Fibroblast of skin of back (primary cell): ENCODE results near the gene UBE2S.
"Not testable (repeated sequence)": the region's sequence is repeated elsewhere in the genome, so short reads cannot be mapped to it uniquely, and the experiment has no call there.

Source experiments
- DNase-seq: peaks from one replicate; pipeline ENCODE4 v3.0.0-alpha.2; 2013

Gene UBE2S

DNA sequence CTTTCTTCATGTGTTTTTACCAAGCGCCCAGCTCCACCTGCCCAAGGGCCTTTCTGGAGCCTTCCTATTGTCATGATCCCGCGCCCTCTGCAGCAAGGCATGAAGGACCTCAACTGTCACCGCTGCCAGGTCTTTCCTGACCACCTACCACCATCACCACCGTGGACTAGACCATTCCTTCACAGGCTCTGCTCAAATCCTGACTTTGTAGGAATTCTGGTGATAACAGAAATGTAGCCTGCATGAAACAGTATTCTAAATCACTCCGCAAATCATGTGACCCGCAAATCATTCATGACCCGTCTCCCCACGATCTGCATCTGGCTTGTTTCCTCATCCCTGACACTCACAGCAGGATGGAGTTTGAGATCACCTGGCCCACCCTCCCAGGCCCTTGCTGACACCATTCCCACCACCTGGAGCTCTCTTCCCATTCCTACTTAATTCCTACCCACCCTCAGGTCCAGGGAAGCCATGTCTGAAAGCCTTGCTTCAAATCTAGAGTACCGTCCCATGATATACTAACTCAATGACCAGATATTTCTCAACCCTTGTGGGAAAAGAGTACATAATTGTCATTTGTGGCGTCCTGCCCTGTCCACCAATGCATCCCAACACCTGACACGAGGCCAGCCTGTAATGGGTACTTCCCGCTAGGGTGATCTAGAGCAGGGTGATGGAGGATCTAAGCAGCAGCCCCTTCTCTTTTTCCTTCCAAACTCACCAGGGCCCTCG, 1.3 kb downstream of the UBE2S start:
- DNase-seq = no peak

DNA sequence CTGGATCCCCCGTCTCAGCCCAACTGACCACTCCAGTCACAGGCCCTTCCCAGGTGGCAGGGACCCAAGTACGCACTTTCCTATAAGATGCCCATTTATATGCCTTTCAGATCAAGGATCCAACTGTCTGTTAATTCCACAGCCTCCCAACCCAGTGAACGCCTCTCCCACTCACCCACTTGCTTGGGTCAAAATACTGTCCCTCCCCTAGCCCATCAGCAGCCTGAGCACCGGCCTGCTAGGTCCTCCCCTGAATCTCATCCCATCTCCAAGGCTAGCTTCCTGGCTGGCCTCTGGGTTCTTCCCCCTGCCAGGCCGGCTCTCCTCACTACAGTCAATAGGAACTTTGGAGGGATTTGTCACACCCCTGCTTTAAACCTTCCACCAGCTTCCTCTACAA, 1.9 kb downstream of the UBE2S start:
- no peak for DNase-seq

DNA sequence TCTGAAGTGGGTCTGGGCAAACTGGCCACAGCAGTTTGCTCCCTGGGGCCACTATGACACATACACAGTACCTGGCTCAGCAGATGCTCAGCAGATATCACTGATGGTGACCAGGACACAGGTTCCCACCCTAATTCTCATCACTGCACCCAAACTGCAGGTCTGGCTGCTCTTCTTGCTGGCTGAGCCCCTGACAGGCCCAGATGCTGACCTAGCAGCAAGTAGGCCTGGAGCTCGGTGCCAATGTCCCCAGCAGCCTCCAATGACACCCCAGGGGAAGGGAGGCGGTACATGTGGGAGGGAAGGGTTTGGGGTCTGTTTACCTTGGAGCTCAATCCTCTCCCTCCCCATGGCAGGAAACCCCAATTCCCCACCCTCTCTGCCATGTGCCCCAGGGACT, 5.1 kb downstream of the UBE2S start:
- no peak for DNase-seq

DNA sequence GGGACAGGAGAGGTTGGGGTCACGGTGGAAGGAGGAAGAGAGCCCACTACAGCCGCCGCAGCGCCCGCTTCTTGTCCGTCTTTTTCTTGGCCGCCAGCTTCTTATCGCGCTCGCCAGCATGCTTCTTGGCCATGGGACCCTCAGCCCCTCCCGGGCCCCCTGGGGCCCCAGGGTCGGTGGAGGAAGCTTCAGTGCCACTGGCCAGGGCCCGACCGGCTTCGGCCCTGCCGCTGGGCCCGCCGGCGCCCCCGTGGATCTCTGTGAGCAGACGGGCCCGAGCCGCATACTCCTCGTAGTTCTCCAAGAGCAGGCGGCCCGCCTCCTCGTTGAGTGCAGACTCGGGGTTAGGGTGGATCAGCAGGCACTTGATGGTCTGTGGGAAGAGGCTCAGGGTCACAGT, 6.2 kb downstream of the UBE2S start:
- DNase-seq = not testable (repeated sequence)

DNA sequence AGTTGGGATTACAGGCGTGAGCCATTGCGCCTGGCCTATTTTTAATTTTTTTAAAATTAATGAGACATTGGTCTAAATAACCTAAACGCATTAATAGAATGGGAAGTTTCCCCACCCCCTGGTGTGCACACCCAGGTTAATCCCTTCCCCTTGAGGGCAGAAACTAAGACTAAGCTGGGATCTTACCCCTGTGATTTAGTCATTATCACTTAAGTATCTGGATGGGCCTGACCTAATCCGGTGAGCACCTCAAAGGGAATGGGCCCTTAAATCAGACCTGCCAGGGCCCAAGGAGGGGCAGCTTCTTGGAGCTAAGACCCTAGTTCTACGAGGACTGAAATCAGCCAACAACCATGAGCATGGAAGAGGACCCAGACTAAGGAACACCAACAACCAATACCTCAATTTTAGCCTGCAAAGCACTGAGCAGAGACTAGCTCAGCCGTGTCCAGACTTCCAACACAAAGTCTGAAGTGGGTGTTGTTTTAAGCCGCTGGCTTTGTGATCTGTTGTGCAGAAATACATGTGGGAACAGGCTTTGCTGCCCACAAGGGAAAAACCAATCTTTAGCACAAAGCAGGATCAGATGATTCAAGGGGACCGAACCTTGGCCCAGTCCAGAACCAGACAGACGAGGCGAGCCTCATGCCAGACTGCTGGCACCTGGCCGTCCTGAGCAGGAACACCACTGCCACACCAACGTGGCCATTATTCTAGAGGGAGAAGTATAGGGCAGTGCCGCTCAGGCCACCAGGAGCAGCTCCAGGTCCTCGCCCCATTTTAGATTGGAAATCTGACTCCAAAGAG, 7.1 kb downstream of the UBE2S start:
- no peak for DNase-seq

DNA sequence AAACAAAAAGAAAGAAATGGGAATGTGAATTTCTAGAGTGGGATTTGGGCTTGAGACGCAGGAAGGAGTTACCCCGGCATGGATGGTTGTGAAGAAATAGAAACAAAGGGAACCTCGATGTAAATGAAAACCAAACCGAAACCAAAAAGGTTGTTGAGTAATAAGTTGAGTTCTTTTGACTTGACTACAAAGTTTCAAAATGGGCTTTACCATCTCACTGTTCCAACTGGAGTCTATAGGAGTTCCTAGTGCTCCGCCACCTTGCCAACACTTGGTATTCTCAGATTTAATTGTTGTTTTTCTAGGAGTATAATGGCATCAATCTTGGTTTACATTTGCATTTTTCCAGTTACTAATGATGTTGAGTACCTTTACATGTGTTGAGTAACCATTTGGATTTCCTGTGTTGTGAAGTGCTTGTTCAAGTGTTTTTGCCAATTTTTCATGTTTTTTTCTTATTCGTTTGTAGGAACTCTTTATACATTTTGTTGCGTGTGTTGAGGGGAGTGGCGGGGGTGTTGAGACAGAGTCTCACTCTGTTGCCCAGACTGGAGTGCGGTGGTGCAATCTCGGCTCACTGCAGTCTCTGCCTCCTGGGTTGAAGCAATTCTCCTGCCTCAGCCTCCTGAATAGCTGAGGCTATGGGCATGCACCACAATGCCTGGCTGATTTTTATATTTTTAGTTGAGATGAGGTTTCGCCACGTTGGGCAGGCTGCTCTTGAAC, 9.2 kb downstream of the UBE2S start:
- DNase-seq = no peak

DNA sequence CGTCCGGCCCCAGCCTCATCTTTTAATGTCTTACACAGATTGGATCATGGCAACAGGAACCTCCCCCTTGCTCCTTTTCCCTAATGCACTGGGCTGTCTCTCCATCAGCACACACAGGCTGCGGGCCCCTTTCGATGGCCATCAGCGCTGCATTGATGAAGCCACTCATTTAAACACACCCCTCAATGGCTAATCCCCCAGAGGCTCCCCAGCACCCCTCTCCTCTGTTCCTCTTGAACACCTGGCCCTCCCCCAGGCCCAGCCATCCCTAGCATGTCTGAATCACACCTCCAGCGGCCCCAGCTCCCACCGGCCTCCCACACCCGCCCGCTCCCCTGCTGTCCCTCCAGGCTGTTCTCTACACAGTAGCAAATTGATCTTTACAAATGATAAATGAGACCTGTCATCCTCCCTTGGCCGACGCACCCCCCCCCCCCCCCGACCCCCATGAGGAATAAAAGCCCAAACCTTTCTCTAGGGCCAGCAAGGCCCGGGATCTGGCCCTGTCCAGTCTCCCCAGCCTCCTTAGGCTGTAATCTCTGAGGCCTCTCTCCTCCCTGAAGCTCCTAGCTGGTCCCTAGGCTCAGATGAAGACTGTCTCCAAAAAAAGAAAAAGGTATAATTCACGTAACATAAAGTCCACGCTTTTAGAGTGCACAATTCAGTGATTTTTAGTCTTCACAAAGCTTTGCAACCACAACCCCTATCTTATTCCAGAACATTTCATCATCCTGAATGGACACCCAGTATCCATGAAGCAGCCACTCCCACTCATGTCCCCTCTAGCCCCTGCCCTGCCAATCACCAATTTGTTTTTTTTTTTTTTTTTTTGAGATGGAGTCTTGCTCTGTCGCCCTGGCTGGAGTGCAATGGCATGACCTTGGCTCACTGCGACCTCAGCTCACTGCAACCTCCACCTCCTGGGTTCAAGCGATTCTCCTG, 14.5 kb downstream of the UBE2S start:
- DNase-seq = no peak

DNA sequence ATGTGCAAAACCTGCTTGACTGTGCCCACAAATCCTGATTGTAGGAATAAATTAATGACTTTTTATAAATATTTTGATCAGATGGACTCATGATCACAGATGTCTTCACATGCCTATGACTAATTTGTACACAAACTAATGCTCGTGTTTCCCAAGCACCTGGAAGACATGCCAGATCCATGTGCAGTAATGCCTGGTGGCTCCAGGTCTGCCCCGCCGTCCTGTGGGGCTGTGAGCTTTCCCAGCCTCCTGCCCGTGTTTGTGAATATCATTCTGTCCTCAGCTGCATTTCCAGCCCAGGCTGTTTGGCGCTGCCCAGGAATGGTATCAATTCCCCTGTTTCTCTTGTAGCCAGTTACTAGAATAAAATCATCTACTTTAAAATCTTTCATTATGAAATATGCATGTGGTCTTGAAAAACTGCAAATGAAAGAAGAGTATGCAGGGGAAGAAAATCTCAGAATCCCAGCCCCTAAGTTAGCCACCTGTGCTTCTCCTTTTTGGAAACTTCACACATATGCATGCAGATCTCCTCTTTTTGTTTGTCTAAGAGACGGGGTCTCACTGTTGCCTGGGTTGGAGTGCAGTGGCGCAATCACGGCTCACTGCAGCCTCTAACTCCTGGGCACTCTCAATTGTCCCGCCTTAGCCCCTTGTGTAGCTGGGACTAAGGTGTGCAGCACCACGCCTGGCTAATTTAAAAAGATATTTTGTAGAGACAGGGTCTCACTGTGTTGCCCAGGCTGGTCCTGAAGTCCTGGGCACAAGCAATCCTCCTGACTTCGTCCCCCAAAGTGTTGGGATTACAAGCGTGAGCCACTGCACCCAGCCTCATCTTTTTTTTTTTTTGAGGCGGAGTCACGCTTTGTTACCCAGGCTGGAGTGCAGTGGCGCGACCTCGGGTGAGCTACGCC, 15.6 kb downstream of the UBE2S start:
- DNase-seq = no peak

DNA sequence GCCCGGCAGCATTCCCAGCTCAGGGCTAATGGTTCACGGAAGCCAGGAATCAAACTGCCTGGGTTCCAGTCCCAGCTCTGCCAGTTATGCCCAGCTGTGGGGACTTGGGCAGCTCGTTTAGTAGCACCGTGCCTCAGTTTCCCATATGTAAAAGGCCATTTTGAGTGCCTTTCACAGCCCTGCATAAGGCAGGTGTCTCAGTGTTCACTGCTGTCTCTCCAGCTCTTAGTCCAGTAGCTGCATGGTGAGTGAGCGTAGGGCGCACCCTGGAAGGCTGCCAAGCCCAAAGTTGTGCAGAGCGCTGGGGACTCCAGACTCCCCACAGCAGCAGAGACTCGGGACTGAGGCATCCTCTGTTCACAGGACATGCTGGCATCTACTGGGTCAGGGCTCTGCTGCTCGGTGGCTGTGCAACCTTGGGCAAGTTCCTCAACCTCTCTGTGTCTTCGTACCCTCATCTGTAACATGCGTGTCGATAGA, 16.4 kb downstream of the UBE2S start:
- no peak for DNase-seq

DNA sequence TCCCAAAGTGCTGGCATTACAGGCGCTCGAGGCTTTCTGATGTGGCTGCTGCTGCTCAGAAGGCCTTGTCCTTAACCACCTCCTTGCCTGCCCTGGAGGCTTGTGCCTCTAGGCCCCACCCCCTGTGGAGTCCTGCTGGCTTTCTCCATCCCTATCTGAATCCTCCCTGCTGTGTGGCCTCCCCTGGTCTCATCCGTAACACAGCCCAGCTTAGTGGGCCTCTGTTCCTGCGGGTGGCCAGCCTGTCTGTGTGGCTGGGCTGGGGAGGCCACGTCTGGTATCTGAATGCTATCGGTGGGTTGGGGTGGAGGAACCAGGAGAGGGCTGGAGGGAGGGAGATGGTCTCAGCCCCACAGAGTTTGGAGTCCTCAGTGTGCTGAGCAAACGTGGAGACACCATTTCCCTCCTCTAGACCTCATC, 17.1 kb downstream of the UBE2S start:
- DNase-seq = no peak

DNA sequence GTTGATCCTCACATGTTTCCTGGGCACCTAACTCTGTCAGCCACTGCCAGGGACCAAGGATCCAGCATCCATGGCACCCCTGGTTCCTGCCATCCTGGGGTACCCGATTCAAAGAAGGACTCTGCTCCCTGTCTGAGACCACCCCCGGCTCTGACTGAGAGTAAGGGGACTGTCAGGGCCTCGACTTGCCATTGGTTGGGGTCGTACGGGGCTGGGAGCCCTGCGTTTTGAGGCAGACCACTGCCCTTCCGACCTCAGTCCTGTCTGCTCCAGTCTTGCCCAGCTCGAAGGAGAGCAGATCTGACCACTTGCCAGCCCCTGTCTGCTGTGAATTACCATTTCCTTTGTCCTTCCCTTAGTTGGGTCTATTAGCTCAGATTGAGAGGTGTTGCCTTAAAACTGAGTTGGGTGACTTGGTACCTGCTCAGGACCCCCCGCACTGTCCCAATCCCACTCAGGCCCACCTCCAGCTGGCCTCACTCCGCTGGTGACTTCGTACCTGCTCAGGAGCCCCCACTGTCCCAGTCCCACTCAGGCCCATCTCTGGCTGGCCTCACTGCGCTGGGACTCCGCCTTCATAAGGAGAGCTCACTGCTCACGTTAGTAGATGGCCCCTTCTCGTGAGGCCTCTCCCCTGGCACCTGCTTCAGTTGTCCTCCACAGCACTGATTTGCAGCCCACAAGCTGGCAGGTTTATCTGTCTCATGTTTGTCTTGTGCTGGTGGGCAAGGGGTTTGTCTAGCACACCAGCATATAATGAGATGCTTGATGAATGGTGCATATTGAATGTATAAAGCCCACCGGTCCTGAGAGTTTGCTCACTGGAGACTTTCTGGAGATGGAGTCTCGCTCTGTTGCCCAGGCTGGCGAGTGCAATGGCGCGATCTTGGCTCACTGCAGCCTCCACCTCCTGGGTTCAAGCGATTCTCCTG, 17.9 kb downstream of the UBE2S start:
- DNase-seq = no peak

DNA sequence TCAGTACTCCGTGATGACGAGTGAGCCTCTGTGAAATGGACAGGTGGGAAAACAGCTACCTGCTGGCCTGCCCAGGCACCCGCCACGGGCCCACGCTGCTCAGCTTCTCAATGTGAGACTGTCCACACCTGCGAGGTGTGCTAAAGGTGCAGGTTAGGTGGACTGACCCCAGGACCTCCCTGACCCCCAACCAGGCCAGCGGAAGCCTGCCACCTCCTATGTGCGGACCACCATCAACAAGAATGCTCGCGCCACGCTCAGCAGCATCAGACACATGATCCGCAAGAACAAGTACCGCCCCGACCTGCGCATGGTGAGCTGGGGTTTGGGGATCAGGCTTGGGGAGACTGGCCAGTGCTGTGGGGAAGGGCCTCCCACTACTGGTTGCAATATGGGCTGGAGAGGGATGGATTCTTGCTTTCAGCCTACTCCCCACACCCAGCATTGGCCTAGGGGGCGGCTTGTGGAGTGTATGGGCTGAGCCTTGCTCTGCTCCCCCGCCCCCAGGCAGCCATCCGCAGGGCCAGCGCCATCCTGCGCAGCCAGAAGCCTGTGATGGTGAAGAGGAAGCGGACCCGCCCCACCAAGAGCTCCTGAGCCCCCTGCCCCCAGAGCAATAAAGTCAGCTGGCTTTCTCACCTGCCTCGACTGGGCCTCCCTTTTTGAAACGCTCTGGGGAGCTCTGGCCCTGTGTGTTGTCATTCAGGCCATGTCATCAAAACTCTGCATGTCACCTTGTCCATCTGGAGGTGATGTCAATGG, 19.7 kb downstream of the UBE2S start:
- DNase-seq = no peak

DNA sequence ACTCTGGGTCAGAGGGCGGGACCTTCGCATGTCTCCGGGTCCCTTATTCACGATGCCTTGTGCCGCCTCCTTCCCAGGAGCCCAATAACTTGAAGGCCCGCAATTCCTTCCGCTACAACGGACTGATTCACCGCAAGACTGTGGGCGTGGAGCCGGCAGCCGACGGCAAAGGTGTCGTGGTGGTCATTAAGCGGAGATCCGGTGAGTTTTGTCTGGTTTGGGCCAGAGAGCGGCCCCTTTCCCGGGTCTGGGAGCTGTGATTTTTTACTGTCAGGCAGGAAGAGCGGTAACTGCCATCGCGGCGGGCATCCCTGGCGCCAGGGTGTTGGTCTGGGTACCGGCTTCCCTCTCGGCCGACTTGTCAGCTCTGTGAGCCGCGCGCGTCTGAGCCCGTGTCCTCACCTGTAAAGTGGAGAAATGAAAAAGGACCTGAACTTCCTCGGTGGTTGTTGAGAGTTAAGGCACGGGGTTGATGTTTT, 21.1 kb downstream of the UBE2S start:
- no peak for DNase-seq

DNA sequence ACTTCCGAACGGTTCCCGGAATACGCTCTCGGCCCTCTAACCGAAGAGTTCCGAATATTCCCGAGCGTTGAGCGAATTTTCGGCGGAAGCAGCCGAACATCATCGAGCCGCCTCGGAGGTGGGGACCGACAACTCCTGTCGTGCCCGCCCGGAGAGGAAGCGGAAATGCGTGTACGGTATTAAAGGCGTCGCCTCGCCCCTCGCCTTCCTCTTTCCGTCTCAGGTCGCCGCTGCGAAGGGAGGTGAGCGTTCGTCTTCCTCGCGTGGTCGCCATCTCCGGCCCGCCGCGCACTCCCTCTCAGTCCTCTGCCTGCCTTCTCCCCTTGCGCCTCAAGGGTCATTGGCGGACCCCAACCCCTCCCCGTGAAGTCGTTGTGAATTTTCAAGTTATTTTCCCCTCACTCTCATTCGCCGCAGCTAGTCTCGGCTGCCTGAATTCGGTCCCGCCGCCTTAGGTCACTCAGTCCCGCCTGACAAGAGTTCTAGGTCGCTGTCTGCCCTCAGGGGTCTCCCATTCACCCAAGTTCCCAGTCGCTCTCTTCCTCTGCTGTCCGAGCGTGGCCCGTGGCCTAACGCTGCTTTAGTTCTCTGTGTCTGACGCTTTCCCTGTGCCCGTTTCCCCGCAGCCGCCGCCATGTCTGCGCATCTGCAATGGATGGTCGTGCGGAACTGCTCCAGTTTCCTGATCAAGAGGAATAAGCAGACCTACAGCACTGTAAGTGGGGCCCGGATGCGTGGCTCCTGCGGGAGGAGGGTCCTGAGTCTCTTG, 21.7 kb downstream of the UBE2S start, which contains the start of gene RPL28:
Gene RPL28 (plus strand): TSS at position 209 of the 769 bp plus-strand sequence. CDS start 426 bp downstream, at position 635.
- peak; percentile 97 for DNase-seq

DNA sequence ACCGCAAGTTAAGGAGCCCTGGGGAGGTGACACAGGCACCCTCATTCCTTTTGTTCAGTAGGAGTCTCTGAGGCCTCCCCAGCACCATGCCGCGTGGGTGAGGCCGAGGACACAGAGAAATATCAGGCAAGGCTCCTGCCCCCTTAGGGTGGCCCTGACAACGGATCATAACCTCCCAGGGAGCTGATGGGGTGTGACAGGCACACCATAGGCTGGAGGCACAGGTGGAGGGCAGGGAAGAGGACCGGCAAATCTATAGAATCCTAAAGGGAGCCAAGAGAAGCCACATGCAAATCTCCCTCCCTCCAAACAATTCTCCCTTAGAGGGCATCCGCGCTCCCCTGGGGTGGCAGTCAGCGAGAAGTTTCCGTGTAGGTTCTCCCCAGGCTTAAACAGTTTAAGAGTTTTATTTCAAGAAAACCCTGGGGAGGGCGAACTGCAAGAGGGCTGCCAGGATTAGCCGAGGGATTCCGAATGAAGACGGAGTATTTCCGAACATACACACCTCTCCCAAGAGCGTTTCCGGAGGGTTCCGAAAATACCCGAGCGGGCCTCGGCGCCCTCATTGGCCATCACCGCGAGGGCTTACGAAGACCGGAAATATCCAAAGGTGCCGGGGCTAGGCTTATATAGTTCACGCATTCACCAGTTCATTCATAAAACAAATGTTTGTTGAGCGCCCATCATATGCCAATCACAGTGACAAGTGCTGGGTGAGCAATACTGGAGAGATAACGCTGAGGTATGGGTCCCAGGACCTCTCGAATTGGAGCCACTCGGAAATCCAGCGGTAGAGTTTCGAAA, 22.5 kb downstream of the UBE2S start:
- peak; percentile 95 for DNase-seq

DNA sequence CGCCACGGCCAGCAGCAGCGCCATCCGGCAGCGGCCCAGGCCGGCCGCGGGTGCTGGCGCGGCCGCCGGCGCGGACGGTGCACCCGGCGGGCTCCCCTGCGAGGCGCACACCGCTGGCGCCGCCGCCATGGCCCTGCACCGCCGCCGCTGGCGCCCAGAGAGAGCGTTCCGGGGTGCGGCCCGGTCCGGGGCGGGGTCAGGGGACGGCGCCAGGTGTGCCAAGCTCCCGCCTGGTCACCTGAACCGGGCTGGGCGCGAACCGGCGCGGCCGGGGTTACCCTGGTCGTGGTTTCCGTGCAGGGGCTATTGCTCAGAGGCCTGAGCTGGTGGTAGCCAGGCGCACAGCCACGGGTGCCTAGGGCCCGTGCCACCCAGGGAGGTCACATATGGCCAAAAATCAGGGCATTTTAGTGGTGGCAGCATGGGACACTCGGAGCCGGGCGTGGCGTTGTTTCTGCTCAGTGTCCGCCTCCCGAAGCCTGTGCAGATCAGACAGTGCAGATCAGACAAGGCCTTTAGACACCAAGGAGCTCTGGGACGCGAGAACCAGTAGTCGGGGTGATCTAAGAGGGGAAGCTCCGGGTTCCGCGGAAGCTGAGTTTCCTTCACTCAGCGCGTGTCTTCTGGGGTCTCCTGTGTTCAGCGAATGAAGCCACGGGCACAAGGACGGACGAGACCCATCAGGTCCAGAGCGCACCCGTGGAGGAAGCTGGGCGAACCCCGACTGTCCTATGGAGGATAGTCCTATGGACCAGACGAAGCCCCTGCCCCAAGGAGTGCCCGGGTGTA, 23.3 kb downstream of the UBE2S start, which contains the start of gene TMEM238:
Gene TMEM238 (minus strand): TSS at position 162 of the 789 bp plus-strand sequence. CDS start 33 bp downstream, at position 129.
- DNase-seq = no peak
